SW 1271 (cell line): Measurements from ENCODE around the gene PCSK9.
"Not testable (repeated sequence)": the region's sequence is repeated elsewhere in the genome, so short reads cannot be mapped to it uniquely, and the experiment has no call there.

ENCODE experiments used
- DNase-seq, 2 experiments: peaks; one replicate each; lab custom pipeline; 2025; lab: John Stamatoyannopoulos, UW

PCSK9 gene

DNA sequence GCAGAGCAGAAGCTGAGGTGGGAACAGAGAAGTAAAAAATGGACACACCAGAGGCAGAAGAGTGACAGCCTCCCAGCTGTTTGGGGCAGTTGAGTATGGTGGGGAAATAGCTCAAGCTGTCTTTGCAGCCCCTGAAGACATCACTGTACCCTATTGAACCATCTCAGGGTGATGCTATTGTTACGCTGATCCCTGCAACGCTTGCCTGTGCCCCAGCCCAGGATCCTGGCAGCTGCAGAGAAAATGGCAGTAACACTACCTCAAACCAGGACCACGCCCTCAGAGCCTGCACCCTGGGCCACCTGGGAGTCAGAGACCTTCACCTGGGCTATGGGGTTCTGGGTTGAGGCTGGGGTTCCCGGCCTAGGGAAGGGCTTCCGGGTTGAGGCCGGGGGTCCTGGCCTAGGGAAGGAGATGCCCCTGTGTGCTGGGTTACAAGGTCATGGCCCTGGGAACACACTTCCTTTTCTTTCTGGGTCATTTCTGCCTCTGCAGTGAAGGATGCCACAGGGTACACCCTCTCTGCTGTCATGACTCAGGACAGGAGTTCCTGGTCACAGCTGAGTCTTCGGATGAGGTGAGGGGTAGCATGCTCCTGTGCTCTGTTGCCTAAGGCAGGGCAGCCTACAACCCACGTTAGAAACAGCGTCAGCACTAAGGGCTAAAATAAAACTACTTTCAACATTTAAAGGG is 29.0 kb upstream of the PCSK9 start:
- no peak for DNase-seq

DNA sequence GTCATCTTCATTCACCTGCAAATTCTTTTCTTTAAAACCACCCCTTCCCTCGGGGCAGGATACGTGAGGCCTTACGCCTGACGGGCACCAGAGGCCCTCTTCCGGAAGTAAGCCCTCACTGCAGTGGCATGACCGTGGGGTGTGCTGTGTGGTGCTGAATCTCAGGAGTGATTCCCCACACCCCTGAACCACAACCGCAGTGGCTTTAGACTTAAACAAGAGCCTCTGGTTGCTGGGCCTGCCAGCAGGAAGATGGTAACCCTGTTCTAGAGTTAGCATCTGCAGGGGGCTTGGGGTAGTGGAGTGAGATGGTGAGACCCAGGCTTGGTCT is 28.5 kb upstream of the PCSK9 start:
- DNase-seq: no peak

- DNase-seq: no peak
These were observed 26.7 kb upstream of the PCSK9 start for GRCh38 chr1:55012661-55013060.

DNA sequence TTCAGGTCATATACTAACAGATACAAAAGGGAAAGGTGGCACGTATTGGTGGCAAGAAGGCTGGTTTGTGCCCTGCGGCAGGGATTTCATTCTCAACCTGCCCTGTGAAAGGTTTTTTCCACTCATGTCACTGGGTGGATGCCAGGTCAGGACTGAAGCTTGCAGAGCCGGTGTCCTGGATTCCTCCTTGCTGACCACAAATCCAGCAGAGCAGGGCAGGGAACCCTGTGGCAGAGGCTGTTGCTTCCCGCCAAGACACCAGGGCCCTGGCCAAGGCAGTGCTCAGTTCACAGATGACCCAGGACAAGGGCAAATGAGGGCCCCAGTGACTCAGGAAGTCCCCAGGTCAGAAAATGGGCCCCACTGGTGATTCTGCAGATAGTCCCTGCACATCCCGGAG is 24.2 kb upstream of the PCSK9 start:
- DNase-seq: no peak

DNA sequence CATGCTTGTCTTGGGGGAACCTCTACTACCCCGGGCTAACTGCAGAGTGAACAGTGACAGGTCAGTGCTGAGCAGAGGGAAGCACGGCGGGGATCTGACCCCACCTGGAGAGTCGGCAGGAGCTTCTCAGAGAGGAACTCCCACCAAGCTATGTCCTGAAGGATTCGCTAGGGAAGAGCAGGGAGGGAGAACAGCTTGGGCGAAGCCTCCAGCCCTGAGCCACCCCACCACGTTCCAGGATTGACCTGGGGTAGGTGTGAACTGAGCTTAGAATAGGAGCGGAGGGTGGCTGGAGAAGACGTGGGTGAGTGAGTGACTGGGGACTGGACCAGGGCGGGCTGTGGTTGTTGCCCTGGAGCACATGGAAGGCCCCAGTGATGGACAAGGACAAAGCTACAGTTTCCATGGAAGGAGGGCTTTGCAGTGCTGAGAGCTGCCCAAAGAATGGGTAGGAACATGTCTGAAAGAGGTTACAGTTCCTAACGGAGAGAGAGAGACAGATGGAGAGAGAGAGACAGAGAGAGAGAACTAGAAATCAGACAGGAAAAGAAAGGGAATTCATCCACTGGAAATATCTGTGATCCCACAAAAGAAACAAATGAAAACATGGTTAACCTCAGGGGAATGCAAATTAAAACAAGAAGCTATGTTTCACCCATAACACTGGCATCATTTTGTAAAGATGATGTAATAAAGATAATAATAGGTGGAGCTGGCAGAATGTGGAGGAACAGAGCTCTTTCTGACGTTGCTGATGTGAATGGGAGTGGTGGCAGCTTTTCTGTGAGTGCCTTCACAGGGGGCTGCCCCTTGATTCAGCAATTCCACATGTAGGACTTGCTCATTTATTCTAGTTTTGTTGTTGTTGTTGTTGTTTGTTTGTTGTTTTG is 23.4 kb upstream of the PCSK9 start:
- DNase-seq: no peak

DNA sequence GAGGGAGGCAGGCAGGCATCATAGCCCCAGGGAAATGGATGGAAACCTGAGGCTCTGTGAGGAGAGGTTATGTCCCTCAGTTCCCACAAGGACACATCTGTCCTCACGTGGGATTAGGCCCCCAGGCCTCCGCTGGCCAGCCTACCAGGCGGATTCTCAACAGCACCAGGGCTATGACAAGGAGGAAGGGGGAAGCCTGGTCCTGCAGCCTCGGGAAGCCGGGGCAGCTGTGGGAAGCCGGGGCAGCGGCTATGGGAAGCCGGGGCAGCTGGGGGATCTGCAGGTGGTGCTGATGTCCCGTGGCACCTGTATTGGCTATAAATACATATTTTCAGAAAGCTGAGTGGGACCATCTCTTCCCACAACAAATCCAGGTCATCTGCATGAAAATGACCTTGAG is 21.0 kb upstream of the PCSK9 start:
- no peak for DNase-seq

GRCh38 chr1:55021942-55022546 is 17.3 kb upstream of the PCSK9 start:
- DNase-seq: peak; percentile 42 to 76

DNA sequence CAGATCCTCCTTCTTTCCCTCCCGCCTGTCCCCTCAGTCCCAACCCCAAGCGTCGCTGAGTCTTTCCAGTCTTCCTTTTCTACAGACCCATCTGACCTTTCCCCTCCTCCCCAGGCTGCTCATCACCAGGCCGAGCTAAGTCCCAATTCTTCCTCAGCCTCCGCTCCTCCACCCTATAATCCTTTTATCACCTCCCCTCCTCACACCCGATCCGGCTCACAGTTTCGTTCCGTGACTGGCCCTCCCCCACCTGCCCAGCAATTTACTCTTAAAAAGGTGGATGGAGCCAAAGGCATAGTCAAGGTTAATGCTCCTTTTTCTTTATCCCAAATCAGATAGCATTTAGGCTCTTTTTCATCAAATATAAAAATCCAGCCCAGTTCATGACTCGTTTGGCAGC is 15.2 kb upstream of the PCSK9 start:
- DNase-seq: not testable (repeated sequence)

DNA sequence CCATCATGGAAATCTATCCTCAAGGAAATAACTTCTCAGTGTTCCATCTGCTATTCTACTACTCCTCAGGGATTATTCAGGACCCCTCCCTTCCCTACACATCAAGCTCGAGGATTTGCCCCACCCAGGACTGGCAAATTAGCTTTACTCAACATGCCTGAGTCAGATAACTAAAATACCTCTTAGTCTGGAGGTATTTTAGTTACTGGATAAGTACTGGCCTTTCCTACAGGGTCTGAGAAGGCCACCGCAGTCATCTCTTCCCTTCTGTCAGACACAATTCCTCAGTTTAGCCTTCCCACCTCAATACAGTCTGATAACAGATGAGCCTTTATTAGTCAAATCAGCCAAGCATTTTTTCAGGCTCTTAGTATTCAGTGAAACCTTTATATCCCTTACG is 12.7 kb upstream of the PCSK9 start:
- not testable (repeated sequence) for DNase-seq

GRCh38 chr1:55031098-55031497 is 8.2 kb upstream of the PCSK9 start:
- DNase-seq: not testable (repeated sequence)

- no peak for DNase-seq
These were observed 6.1 kb upstream of the PCSK9 start for GRCh38 chr1:55033265-55033614.

GRCh38 chr1:55034476-55035133 is 4.7 kb upstream of the PCSK9 start:
- no peak for DNase-seq

DNA sequence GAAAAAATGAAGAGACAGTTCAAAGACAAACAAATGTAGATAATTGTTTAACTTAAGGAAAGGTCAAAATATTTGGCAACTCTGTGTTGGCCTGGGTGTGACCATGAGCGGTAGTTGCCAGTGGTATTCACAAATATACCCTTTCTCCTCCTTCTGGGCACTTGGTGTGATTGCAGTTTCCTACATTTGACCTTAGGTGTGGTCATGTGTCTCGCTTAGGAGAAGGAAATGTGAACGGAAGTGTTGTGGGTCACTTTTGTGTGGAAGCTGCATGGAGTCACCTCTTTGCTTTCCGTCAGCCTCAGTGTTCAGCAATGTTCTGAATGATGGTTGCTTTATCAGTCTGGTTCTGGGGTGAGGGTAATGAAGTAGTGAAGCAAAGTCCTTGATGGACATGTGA is 3.4 kb upstream of the PCSK9 start:
- no peak for DNase-seq

GRCh38 chr1:55037733-55038551 is 1.4 kb upstream of the PCSK9 start:
- DNase-seq: no peak

GRCh38 chr1:55038552-55038838 is 853 bp upstream of the PCSK9 start:
- DNase-seq: no peak

GRCh38 chr1:55038974-55039341 is 390 bp upstream of the PCSK9 start:
- DNase-seq: no peak

DNA sequence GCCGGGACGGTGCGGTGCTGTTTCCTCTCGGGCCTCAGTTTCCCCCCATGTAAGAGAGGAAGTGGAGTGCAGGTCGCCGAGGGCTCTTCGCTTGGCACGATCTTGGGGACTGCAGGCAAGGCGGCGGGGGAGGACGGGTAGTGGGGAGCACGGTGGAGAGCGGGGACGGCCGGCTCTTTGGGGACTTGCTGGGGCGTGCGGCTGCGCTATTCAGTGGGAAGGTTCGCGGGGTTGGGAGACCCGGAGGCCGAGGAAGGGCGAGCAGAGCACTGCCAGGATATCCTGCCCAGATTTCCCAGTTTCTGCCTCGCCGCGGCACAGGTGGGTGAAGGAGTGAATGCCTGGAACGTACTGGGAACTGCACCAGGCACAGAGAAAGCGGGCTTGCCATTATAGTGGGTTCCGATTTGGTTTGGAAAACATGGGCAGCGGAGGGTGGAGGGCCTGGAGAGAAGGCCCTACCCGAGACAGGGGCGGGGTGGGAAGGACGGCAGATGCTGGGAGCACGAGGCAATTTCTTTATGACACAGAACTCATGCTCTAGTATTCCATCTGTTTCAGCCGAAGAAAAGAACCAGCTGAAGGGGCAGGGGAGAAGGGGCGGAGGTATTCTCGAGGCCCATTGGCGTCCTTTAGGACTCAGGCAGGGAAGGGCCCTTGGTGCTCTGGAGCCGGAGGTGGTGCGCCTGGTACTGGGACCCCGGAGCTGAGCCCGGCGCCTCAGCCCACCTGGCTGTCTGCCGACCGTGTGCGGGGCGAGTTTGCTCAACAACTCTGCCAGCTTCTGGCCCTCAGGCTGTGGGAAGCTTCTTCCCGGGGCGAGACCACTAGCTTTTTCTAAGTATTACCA is 960 bp downstream of the PCSK9 start:
- DNase-seq: no peak

GRCh38 chr1:55040933-55041494 is 1.7 kb downstream of the PCSK9 start:
- DNase-seq: no peak

DNA sequence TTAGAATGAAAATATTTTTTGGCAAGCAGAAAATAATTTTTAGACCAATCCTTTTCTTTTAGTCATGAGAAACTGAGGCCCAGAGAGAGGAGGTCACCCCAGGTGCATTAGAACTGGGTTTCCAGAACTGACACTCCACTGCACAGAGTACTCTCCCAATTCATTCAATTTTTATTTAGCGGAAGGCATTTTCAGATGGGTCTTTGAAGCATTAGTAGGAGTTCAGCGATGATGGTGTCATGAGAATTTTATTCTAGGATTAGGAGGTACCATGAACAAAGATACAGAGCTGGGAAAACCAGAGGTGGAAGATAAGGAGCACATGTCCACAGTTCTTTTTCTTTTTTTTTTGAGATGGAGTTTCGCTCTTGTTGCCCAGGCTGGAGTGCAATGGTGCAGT is 2.3 kb downstream of the PCSK9 start:
- no peak for DNase-seq

DNA sequence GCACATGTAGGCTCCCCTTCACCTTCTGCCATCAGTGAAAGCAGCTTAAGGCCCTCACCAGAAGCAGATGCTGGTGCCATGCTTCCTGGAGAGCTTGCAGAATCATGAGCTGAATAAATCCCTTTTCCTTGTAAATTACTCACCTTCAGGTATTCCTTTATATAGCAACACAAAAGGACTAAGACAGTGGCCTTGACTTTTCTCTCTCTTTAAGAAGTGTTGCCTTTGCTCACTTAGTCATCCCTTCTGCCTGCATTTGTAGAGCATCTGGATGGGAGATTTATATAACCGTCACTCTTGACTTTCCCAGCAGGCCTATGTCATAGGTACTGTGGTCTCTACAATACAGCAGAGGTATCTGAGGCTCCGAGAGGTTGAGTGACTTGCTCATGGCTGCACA is 3.7 kb downstream of the PCSK9 start:
- DNase-seq: no peak

- DNase-seq: no peak
These were observed 4.4 kb downstream of the PCSK9 start for GRCh38 chr1:55043726-55044125.
